Measurements from ENCODE around the gene MAPK8IP3. TPM values are rescaled to one million over a fixed set of nuclear protein-coding genes. Genes with fewer than 3 reads are reported as not detected.

Gene MAPK8IP3
- total and polyA plus RNA-seq, 2 donors (not counting 1 experiment from before 2014, with no cell fraction given): 249 to 340 TPM

DNA sequence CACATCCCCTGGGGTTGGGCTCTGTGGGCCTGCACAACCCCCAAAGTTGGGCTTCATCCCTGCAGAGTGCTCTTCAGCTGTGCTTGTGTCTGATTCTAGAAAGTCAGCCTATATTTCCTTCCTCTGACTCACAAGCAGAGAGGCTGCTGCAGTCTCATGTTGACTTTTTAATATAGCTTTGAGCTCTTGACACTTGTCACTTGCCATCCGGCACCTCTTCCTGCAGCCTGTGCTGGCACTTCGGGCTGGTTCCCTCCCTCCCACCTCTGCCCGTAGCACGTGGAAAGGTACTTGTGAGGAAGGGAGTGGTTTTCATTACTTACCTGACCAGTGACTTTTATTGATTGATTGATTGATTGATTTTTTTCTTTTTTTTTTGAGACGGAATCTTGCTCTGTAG is 47.0 kb upstream of the MAPK8IP3 start:
- H3K9ac ChIP-seq (ENCODE audit: low read length): no peak overlapping the region

DNA sequence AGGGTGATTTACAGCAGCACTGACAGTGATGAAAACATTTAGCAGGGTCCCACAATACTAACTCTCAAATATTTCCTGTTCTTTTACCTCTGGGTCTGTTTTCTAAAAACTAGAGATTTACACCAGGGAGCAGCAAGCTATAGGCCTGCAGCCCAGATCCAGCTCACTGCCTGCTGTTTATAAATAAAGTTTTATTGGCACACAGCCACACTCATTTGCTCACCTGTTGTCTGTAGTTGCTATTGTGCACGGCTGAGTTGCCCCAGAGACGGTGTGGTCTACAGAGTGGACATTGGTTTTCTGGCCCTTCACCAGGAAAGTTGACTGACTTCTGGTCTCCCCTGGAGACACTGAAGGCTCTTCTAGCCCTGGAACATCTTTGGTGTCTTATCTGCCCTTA is 44.2 kb upstream of the MAPK8IP3 start:
- Histone ChIP-seq H2AFZ (ENCODE audit: insufficient read depth, low read depth, low read length, poor library complexity, severe bottlenecking) (no peak overlapping the region), H3K79me2 (ENCODE audit: control insufficient read depth, insufficient read depth, low read length) (peaks cover 12% of the 10 kb centered on the region), H4K20me1 (ENCODE audit: control insufficient read depth, insufficient read depth, low read length, poor library complexity, severe bottlenecking) (no peaks in the 10 kb centered on the region), H3K9me3 (ENCODE audit: control extremely low read depth in 1 of 3, control insufficient read depth in 2 of 3, insufficient read depth in 1 of 3, low read length in 2 of 3) (no peaks in the 10 kb centered on the region), H3K9ac (ENCODE audit: low read length) (no peak overlapping the region), H3K4me2 (replicated peaks; ENCODE audit: low read depth, low read length, poor library complexity, severe bottlenecking) (no peak overlapping the region), H3K4me1 (ENCODE audit: control insufficient read depth in 2 of 2, insufficient read depth in 2 of 2, low read length in 2 of 2) (no peaks in the 10 kb centered on the region), H3K36me3 (replicated peaks in 1 of 2; ENCODE audit: control extremely low read depth in 1 of 2, control insufficient read depth in 1 of 2, extremely low read depth in 1 of 2, insufficient read depth in 2 of 2, low read length in 1 of 2) (peaks cover 10 to 71% of the 10 kb centered on the region in 2 experiments), H3K27me3 (replicated peaks in 1 of 4; ENCODE audit: control extremely low read depth in 1 of 4, control insufficient read depth in 3 of 4, insufficient read depth in 4 of 4, low read length in 3 of 4) (no peaks in the 10 kb centered on the region), H3K4me3 (ENCODE audit: control extremely low read depth in 1 of 5, extremely low read depth in 1 of 5, insufficient read depth in 1 of 5, low read depth in 2 of 5, low read length in 4 of 5) (no peak overlapping the region), H3K27ac (ENCODE audit: low read length in 2 of 2) (no peak overlapping the region)
- CTCF ChIA-PET: no interaction called here
- POLR2A ChIA-PET: no interaction called here
- WGBS (ENCODE audit: insufficient coverage): 100% methylated on average over 2 of the region's 2 CpGs
- Mint-ChIP-seq H3K9me3 (ENCODE audit: insufficient read depth) (no peaks in the 10 kb centered on the region), H3K27ac (no peak overlapping the region), H3K4me1 (no peaks in the 10 kb centered on the region), H3K4me3 (no peak overlapping the region), H3K27me3 (no peaks in the 10 kb centered on the region)
- DNase-seq (no peak), ATAC-seq (ENCODE audit: low read depth) (no peak)
- intact Hi-C loops (cut with micrococcal nuclease): no loop called here
- TF ChIP-seq, protein P1, sequence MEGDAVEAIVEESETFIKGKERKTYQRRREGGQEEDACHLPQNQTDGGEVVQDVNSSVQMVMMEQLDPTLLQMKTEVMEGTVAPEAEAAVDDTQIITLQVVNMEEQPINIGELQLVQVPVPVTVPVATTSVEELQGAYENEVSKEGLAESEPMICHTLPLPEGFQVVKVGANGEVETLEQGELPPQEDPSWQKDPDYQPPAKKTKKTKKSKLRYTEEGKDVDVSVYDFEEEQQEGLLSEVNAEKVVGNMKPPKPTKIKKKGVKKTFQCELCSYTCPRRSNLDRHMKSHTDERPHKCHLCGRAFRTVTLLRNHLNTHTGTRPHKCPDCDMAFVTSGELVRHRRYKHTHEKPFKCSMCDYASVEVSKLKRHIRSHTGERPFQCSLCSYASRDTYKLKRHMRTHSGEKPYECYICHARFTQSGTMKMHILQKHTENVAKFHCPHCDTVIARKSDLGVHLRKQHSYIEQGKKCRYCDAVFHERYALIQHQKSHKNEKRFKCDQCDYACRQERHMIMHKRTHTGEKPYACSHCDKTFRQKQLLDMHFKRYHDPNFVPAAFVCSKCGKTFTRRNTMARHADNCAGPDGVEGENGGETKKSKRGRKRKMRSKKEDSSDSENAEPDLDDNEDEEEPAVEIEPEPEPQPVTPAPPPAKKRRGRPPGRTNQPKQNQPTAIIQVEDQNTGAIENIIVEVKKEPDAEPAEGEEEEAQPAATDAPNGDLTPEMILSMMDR (IDR thresholded peaks at IDR 0.05): no peak
- no peak for TF ChIP-seq EZH2 (IDR thresholded peaks at IDR 0.05; ENCODE audit: borderline replicate concordance, insufficient read depth, low read depth, low read length, poor library complexity, severe bottlenecking)

More for the DNA sequence above, 47.0 kb upstream of the MAPK8IP3 start:
- Mint-ChIP-seq H3K4me3 (no peak overlapping the region), H3K4me1 (peaks cover 2% of the 10 kb centered on the region), H3K27ac (no peak overlapping the region), H3K27me3 (no peaks in the 10 kb centered on the region), H3K9me3 (ENCODE audit: insufficient read depth) (no peaks in the 10 kb centered on the region)
- no peak overlapping the region for H3K4me2 ChIP-seq (replicated peaks; ENCODE audit: low read depth, low read length, poor library complexity, severe bottlenecking)
- no peak for DNase-seq
- no peaks in the 10 kb centered on the region for H3K27me3 ChIP-seq (replicated peaks in 1 of 4; ENCODE audit: control extremely low read depth in 1 of 4, control insufficient read depth in 3 of 4, insufficient read depth in 4 of 4, low read length in 3 of 4)
- H3K4me3 ChIP-seq (ENCODE audit: control extremely low read depth in 1 of 5, extremely low read depth in 1 of 5, insufficient read depth in 1 of 5, low read depth in 2 of 5, low read length in 4 of 5): no peak overlapping the region
- ChIA-PET CTCF (no interaction called here), POLR2A (no interaction called here)
- H3K36me3 ChIP-seq (replicated peaks in 1 of 2; ENCODE audit: control extremely low read depth in 1 of 2, control insufficient read depth in 1 of 2, extremely low read depth in 1 of 2, insufficient read depth in 2 of 2, low read length in 1 of 2): peaks cover 10 to 67% of the 10 kb centered on the region in 2 experiments
- peaks cover 18% of the 10 kb centered on the region for H3K79me2 ChIP-seq (ENCODE audit: control insufficient read depth, insufficient read depth, low read length)
- H3K9me3 ChIP-seq (ENCODE audit: control extremely low read depth in 1 of 3, control insufficient read depth in 2 of 3, insufficient read depth in 1 of 3, low read length in 2 of 3): no peaks in the 10 kb centered on the region
- TF ChIP-seq, protein P1 (IDR thresholded peaks at IDR 0.05): no peak
- no peak for TF ChIP-seq EZH2 (IDR thresholded peaks at IDR 0.05; ENCODE audit: borderline replicate concordance, insufficient read depth, low read depth, low read length, poor library complexity, severe bottlenecking)
- H3K27ac ChIP-seq (ENCODE audit: low read length in 2 of 2): no peak overlapping the region
- no peaks in the 10 kb centered on the region for H4K20me1 ChIP-seq (ENCODE audit: control insufficient read depth, insufficient read depth, low read length, poor library complexity, severe bottlenecking)
- WGBS (ENCODE audit: insufficient coverage): no CpG with 5 or more reads among the region's 5 CpGs
- no peaks in the 10 kb centered on the region for H3K4me1 ChIP-seq (ENCODE audit: control insufficient read depth in 2 of 2, insufficient read depth in 2 of 2, low read length in 2 of 2)
- ATAC-seq (ENCODE audit: low read depth): no peak
- H2AFZ ChIP-seq (ENCODE audit: insufficient read depth, low read depth, low read length, poor library complexity, severe bottlenecking): no peak overlapping the region
- intact Hi-C loops (cut with micrococcal nuclease): no loop called here
